ENCODE results near the gene CAMK2A. TPM values are rescaled to one million over a fixed set of nuclear protein-coding genes. Genes with fewer than 3 reads are reported as not detected.

CAMK2A gene
- total RNA-seq (2014; rRNA removed; shearing (Covaris generic)), result not detected in 2 replicates
- not detected in 2 replicates for polyA plus RNA-seq (2014; cell fraction: nucleus; rRNA removed)

- no peak for DNase-seq (ENCODE audit: extremely low read depth, low read depth)
These were observed at the start of gene CAMK2A for GRCh38 chr5:150289551-150290390. Gene CAMK2A, minus strand, starts transcription at chr5:150289773. Its CDS starts 148 bp downstream, at chr5:150289625.

- DNase-seq (ENCODE audit: extremely low read depth, low read depth), result no peak
These were observed 49.6 kb upstream of the CAMK2A start for GRCh38 chr5:150339165-150339564.

GRCh38 chr5:150338546-150338945, 49.0 kb upstream of the CAMK2A start:
- DNase-seq (ENCODE audit: extremely low read depth, low read depth), result no peak

- DNase-seq (ENCODE audit: extremely low read depth, low read depth), result no peak
These were observed 46.2 kb upstream of the CAMK2A start for GRCh38 chr5:150335778-150336177.

- no peak for DNase-seq (ENCODE audit: extremely low read depth, low read depth)
These were observed 43.8 kb upstream of the CAMK2A start for GRCh38 chr5:150333400-150333799.

- no peak for DNase-seq (ENCODE audit: extremely low read depth, low read depth)
These were observed 40.6 kb upstream of the CAMK2A start for GRCh38 chr5:150329881-150330876.

GRCh38 chr5:150329038-150329437, 39.5 kb upstream of the CAMK2A start:
- no peak for DNase-seq (ENCODE audit: extremely low read depth, low read depth)

GRCh38 chr5:150328515-150328914, 38.9 kb upstream of the CAMK2A start:
- DNase-seq (ENCODE audit: extremely low read depth, low read depth), result no peak

- no peak for DNase-seq (ENCODE audit: extremely low read depth, low read depth)
These were observed 37.6 kb upstream of the CAMK2A start for GRCh38 chr5:150327139-150327538.

- DNase-seq (ENCODE audit: extremely low read depth, low read depth), result no peak
These were observed 37.1 kb upstream of the CAMK2A start for GRCh38 chr5:150326707-150327106.

GRCh38 chr5:150325426-150325825, 35.9 kb upstream of the CAMK2A start:
- DNase-seq (ENCODE audit: extremely low read depth, low read depth), result no peak

GRCh38 chr5:150323819-150324218, 34.2 kb upstream of the CAMK2A start:
- no peak for DNase-seq (ENCODE audit: extremely low read depth, low read depth)

- no peak for DNase-seq (ENCODE audit: extremely low read depth, low read depth)
These were observed 33.5 kb upstream of the CAMK2A start for GRCh38 chr5:150323092-150323491.

- no peak for DNase-seq (ENCODE audit: extremely low read depth, low read depth)
These were observed 32.6 kb upstream of the CAMK2A start for GRCh38 chr5:150322202-150322601.

- no peak for DNase-seq (ENCODE audit: extremely low read depth, low read depth)
These were observed 32.2 kb upstream of the CAMK2A start for GRCh38 chr5:150321784-150322183.

- DNase-seq (ENCODE audit: extremely low read depth, low read depth), result no peak
These were observed 31.6 kb upstream of the CAMK2A start for GRCh38 chr5:150321211-150321610.

GRCh38 chr5:150320044-150320613, 30.6 kb upstream of the CAMK2A start:
- no peak for DNase-seq (ENCODE audit: extremely low read depth, low read depth)

- DNase-seq (ENCODE audit: extremely low read depth, low read depth), result no peak
These were observed 29.9 kb upstream of the CAMK2A start for GRCh38 chr5:150319484-150319790.

- no peak for DNase-seq (ENCODE audit: extremely low read depth, low read depth)
These were observed 29.3 kb upstream of the CAMK2A start for GRCh38 chr5:150318613-150319483.
